Pons (tissue), 1 donor: Measurements from ENCODE around the gene SLC38A1.
A peak's percentile ranks its signal among the peaks of the same experiment; 100 is the strongest.
"Not testable (repeated sequence)": the region's sequence is repeated elsewhere in the genome, so short reads cannot be mapped to it uniquely, and the experiment has no call there.

Experiments
- DNase-seq: peaks from one replicate; pipeline ENCODE4 v3.0.0-alpha.2; 2016; ENCODE audit warnings: low spot score

The SLC38A1 gene

GRCh38 chr12:46207644-46208043, 61.2 kb downstream of the SLC38A1 start:
- DNase-seq = no peak

- DNase-seq = no peak
Measured at GRCh38 chr12:46206471-46206870, 62.4 kb downstream of the SLC38A1 start.

GRCh38 chr12:46205294-46205693, 63.5 kb downstream of the SLC38A1 start:
- DNase-seq = no peak

- no peak for DNase-seq
Measured at GRCh38 chr12:46201284-46201789, 67.5 kb downstream of the SLC38A1 start.

GRCh38 chr12:46200551-46200950, 68.3 kb downstream of the SLC38A1 start:
- no peak for DNase-seq

GRCh38 chr12:46198913-46199312, 69.9 kb downstream of the SLC38A1 start:
- DNase-seq = no peak

GRCh38 chr12:46197883-46198282, 71.0 kb downstream of the SLC38A1 start:
- no peak for DNase-seq

- DNase-seq = not testable (repeated sequence)
Measured at GRCh38 chr12:46190533-46190932, 78.3 kb downstream of the SLC38A1 start.

- no peak for DNase-seq
Measured at GRCh38 chr12:46188170-46188569, 80.7 kb downstream of the SLC38A1 start.

GRCh38 chr12:46187023-46187422, 81.8 kb downstream of the SLC38A1 start:
- DNase-seq = peak; percentile 40

GRCh38 chr12:46186088-46186487, 82.8 kb downstream of the SLC38A1 start:
- DNase-seq = no peak

GRCh38 chr12:46185686-46186085, 83.2 kb downstream of the SLC38A1 start:
- DNase-seq = no peak

GRCh38 chr12:46184798-46185595, 83.8 kb downstream of the SLC38A1 start:
- no peak for DNase-seq

GRCh38 chr12:46183112-46183511, 85.7 kb downstream of the SLC38A1 start:
- DNase-seq = no peak

- no peak for DNase-seq
Measured at GRCh38 chr12:46181465-46181864, 87.4 kb downstream of the SLC38A1 start.

GRCh38 chr12:46179693-46180452, 89.0 kb downstream of the SLC38A1 start:
- no peak for DNase-seq

- no peak for DNase-seq
Measured at GRCh38 chr12:46177837-46178608, 90.8 kb downstream of the SLC38A1 start.

GRCh38 chr12:46177025-46177424, 91.8 kb downstream of the SLC38A1 start:
- no peak for DNase-seq

GRCh38 chr12:46174919-46175318, 93.9 kb downstream of the SLC38A1 start:
- DNase-seq = no peak

GRCh38 chr12:46174061-46174662, 94.7 kb downstream of the SLC38A1 start:
- no peak for DNase-seq

- DNase-seq = no peak
Measured at GRCh38 chr12:46168426-46168825, 100.4 kb downstream of the SLC38A1 start.

- no peak for DNase-seq
Measured at GRCh38 chr12:46167412-46167811, 101.4 kb downstream of the SLC38A1 start.
